GM13977 (cell line): ENCODE data around the gene RSBN1L.

Source experiments
- DNase-seq: peaks from one replicate; pipeline ENCODE4 v3.0.0; 2012; ENCODE audit warnings: low spot score
- in situ Hi-C: fragments of 300-500 bp; cut with MboI; formaldehyde crosslinking; loops from one replicate; pipeline ENCODE4 v1.12.0; 2022; ENCODE audit warnings: low sequenced_read_pairs, low pct_unique_long_range_greater_than_20kb, mixed read lengths, inconsistent platforms; ENCODE audit not compliant: unreplicated experiment
- TF ChIP-seq, protein P1 (sequence below): IDR thresholded peaks from 2 replicates; pipeline ENCODE4 v1.5.1; 2012; ENCODE audit warnings: mild to moderate bottlenecking, control low read depth; ENCODE audit not compliant: insufficient read depth; ENCODE audit errors: extremely low read depth, missing control alignments

RSBN1L gene

DNA sequence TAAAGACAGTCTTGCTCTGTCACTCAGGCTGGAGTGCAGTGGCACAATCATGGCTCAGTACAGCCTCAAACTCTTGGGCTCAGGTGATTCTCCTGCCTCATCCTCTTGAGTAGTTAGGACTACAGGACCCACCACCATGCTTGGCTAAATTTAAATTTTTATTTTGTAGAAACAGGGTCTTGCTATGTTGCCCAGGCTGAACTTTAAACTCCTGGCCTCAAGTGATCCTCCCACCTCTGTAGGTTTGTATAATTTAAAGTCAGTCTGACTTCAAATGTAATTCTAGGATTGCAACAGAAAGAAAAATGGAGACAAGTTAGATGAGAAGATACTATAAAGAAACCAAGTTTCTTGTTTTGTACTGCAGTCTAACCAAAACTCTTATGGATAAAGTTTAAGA is 90.5 kb downstream of the RSBN1L start:
- in situ Hi-C loops: no loop called here
- no peak for DNase-seq
- TF ChIP-seq, protein P1, sequence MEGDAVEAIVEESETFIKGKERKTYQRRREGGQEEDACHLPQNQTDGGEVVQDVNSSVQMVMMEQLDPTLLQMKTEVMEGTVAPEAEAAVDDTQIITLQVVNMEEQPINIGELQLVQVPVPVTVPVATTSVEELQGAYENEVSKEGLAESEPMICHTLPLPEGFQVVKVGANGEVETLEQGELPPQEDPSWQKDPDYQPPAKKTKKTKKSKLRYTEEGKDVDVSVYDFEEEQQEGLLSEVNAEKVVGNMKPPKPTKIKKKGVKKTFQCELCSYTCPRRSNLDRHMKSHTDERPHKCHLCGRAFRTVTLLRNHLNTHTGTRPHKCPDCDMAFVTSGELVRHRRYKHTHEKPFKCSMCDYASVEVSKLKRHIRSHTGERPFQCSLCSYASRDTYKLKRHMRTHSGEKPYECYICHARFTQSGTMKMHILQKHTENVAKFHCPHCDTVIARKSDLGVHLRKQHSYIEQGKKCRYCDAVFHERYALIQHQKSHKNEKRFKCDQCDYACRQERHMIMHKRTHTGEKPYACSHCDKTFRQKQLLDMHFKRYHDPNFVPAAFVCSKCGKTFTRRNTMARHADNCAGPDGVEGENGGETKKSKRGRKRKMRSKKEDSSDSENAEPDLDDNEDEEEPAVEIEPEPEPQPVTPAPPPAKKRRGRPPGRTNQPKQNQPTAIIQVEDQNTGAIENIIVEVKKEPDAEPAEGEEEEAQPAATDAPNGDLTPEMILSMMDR: no peak

DNA sequence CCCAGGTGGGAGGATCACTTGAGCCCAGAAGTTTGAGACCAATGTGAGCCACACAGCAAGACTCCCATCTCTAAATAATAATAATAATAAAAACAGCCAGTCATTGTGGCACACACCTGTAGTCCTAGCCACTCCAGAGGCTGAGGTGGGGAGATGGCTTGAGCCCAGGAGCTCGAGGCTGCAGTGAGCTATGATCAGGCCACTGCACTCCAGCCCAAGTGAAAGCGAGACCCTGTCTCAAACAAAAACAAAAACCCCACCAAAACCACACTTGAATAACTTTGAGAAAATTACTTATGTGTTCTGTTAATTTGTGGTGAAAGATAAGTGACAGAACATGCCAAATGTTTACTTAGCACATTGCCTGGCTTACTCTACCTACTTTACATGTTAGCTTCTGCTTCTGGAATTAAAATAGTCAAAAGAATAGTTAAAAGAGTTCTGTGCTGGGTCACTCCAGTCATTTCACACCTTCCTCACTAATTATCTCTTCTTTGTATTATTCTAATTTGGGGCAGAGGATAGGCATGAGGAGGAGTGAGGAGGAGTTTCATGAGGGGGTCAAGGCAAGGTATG is 92.2 kb downstream of the RSBN1L start:
- in situ Hi-C loops: no loop called here
- DNase-seq: no peak
- TF ChIP-seq, protein P1: no peak

DNA sequence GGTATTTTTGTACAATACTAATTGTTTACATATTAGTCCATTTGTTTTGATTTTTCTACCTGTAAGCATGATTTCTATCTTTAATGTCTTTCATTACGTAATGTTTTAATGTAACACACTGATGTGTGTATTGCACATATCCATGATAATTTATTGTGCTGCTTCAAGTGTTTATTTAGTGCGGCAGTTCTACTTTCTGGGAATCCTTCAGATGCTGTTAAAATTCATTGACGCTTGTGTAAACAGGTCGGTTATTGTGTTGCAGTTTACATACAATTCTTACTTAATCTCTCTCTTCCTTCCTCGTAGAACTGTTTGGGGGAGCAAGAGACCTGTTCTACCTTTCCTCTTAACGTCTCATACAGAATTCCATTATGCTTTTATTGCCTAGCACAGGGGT is 95.1 kb downstream of the RSBN1L start:
- in situ Hi-C loops: loop anchor here (10.0 kb wide), 1 partner anchor 123 kb away; no protein-coding TSS in a partner anchor
- TF ChIP-seq, protein P1: no peak
- no peak for DNase-seq

DNA sequence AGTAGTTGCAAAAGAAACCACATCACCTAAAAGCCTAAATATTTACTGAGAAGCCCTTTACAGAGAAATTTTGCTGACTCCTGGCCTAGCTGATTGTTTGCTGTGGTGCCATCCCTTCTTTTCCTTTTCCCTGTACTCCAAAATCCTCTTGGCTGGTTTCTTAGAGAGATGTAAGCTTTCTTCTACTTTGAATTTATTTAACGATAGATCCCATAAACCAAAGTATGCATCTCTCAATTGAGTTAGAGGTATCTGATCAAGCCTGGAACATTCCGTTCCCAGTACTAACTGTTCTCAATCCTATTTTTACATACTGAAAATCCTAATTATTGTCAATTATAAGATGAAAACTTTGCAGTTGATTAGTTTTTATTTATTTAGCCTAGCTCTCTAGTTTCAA is 95.7 kb downstream of the RSBN1L start:
- in situ Hi-C loops: loop anchor here (10.0 kb wide), 1 partner anchor 123 kb away; no protein-coding TSS in a partner anchor
- TF ChIP-seq, protein P1: no peak
- no peak for DNase-seq

DNA sequence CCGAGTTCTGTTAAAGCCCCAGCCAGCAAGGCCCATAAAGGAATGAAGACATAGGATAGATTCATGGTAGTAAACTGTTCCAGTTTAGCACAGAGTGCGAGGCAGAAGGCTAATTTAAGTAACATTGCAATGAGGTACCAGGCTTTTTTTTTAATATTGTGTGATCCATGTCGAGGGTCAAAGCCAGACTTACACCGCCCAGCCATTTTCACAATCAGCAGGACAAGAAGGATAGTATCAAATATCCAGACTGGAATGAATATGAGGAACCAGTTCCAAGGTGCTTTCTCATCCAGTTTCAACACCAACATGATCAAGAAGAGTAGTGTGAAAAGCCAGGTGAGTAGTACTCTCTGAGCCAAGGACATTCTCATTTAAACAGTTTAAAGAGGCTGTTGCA is 97.7 kb downstream of the RSBN1L start:
- DNase-seq: no peak
- in situ Hi-C loops: loop anchor here (10.0 kb wide), 1 partner anchor 121 kb away; no protein-coding TSS in a partner anchor
- TF ChIP-seq, protein P1: no peak

DNA sequence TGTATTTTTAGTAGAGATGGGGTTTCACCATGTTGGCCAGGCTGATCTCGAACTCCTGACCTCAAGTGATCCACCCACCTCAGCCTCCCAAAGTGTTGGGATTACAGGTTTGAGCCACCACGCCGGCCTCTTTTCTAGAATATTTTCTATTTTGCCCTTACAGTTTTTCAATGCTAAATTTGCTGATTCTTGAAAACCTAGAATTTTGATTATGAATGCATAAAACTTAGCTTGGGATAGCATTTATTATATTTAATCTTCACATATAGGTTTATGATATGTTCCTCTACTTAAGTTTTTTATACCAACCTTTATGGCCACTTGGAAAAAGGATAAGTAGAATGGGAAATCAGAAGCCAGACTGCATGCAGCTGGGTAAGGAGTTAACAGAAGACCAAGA is 99.8 kb downstream of the RSBN1L start:
- TF ChIP-seq, protein P1: no peak
- no peak for DNase-seq
- in situ Hi-C loops: loop anchor here (10.0 kb wide), 1 partner anchor 119 kb away; no protein-coding TSS in a partner anchor
